Panc1 (cell line): ENCODE results near the gene ICAM2. TPM values are rescaled to one million over a fixed set of nuclear protein-coding genes. Genes with fewer than 3 reads are reported as not detected.

ENCODE experiments used
- ATAC-seq: fragments of 200-7000 bp; cut with Tn5 transposase; 2 replicates; pipeline ENCODE4 v1.9.1; 2020; ENCODE audit warnings: mild to moderate bottlenecking, moderate library complexity
- BruUV-seq: library from RNA; stranded (reverse); fragments of 400-500 nt; replicated peaks from 2 replicates; lab custom pipeline; 2021; lab: Mats Ljungman, UMichigan
- CTCF ChIA-PET: fragments of 300-600 bp; sonication (Branson Sonifier 250); formaldehyde crosslinking; loops from one replicate; lab custom pipeline; 2022; ENCODE audit warnings: antibody characterized with exemption; lab: Charles Lee
- POLR2A ChIA-PET: fragments of 300-600 bp; sonication (Branson Sonifier 250); formaldehyde crosslinking; loops from one replicate; lab custom pipeline; 2022; ENCODE audit warnings: antibody characterized with exemption; lab: Charles Lee
- DNase-seq: peaks from one replicate; pipeline ENCODE4 v3.0.0-alpha.2; 2010; ENCODE audit warnings: low read depth, low spot score
- H3K27ac ChIP-seq: 2 replicates; pipeline ENCODE4 v1.5.1; 2011; ENCODE audit warnings: mild to moderate bottlenecking, low read length, inconsistent platforms
- H3K27me3 ChIP-seq: fragments of 200-500 bp; sonication (Bioruptor generic); 2 replicates; pipeline ENCODE4 v1.6.0; 2014; ENCODE audit warnings: low read length, inconsistent platforms; ENCODE audit not compliant: control insufficient read depth, insufficient read depth
- H3K36me3 ChIP-seq: fragments of 200-500 bp; sonication (Bioruptor generic); 2 replicates; pipeline ENCODE4 v1.5.1; 2014; ENCODE audit warnings: inconsistent platforms, mild to moderate bottlenecking, low read length, moderate library complexity; ENCODE audit not compliant: control insufficient read depth, insufficient read depth
- H3K4me1 ChIP-seq: 2 replicates; pipeline ENCODE4 v1.5.1; 2011; ENCODE audit warnings: inconsistent platforms, mild to moderate bottlenecking, low read length, moderate library complexity; ENCODE audit not compliant: control insufficient read depth, insufficient read depth
- H3K4me3 ChIP-seq, 2 experiments: 2 replicates each; pipeline ENCODE4 v1.5.1; 2011 to 2012; ENCODE audit warnings: low read depth in 2 of 2, low read length in 2 of 2, mild to moderate bottlenecking in 2 of 2, inconsistent platforms in 1 of 2, moderate library complexity in 1 of 2
- H3K9me3 ChIP-seq: fragments of 200-500 bp; sonication (Bioruptor generic); 2 replicates; pipeline ENCODE4 v1.5.1; 2014; ENCODE audit warnings: low read depth, mild to moderate bottlenecking, inconsistent platforms, low read length, moderate library complexity; ENCODE audit not compliant: control insufficient read depth, insufficient read depth
- POLR2AphosphoS5 ChIP-seq: IDR thresholded peaks from 2 replicates; pipeline ENCODE4 v1.6.1; 2012; ENCODE audit warnings: mild to moderate bottlenecking, low read depth, low read length, moderate library complexity
- SIN3A ChIP-seq: IDR thresholded peaks from 2 replicates; pipeline ENCODE4 v1.6.1; 2012; ENCODE audit warnings: low read depth, mild to moderate bottlenecking, low read length, moderate library complexity, borderline replicate concordance; ENCODE audit not compliant: insufficient read depth
- TCF7L2 ChIP-seq: IDR thresholded peaks from 2 replicates; pipeline ENCODE4 v1.6.1; 2011; ENCODE audit warnings: mild to moderate bottlenecking, low read depth, low read length, inconsistent platforms
- in situ Hi-C: cut with HindIII; loops from 2 replicates; pipeline ENCODE4 v1.10.0; 2016; ENCODE audit warnings: low sequenced_read_pairs, low pct_unique_long_range_greater_than_20kb
- intact Hi-C: fragments of 100-400 bp; cut with micrococcal nuclease; formaldehyde crosslinking; loops from one replicate; pipeline ENCODE4 v1.10.0; 2022; ENCODE audit not compliant: unreplicated experiment
- total RNA-seq: library from RNA; stranded (reverse); gene quantifications from one replicate; pipeline ENCODE4 v1.2.1, GENCODE V29; 2021; ENCODE audit not compliant: unreplicated experiment
- TF ChIP-seq, protein P1 (sequence below): fragments of 450-650 bp; IDR thresholded peaks from 2 replicates; pipeline ENCODE4 v1.5.1; 2017; ENCODE audit warnings: mild to moderate bottlenecking
- TF ChIP-seq, protein P2 (sequence below), 2 experiments: IDR thresholded peaks; 2 replicates each; pipeline ENCODE4 v1.6.1; 2011 to 2012; ENCODE audit warnings: low read depth in 2 of 2, control low read depth in 1 of 2, low read length in 1 of 2, mild to moderate bottlenecking in 1 of 2, moderate library complexity in 1 of 2; ENCODE audit not compliant: insufficient read depth in 1 of 2

Gene ICAM2
- total RNA-seq, 1 experiment from 2014 or later = 0.33 TPM

DNA sequence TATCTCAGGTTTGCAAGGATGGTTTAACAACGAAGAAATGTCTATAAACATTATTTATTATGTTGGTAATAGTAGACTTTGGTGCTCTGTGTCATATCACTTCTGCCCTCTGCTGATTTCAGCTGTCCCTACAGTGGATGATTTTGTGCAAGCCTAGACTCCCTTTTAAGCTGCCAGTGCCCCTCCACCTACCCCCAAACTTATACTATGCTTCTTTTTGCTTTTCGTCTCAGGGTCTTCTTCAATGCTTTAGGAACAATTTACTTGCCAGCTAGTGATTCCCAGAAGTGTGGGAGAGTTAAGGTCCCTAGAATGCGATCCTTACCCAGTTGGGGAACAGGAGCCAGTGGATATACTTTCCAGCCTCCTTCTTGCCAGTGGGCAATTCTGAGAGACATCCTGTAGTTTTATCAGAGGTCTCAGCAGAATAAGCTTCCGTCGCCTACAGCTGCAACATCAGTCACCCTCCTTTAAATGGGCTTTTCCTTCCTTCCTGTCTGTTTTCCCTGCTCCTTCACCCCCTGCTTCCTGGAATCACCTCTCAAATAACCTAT, 4.1 kb downstream of the ICAM2 start:
- Histone ChIP-seq H3K27me3 (no peaks in the 10 kb centered on the region; the same call in 1 of the 2 replicates), H3K36me3 (no peaks in the 10 kb centered on the region), H3K9me3 (no peaks in the 10 kb centered on the region), H3K27ac (no peak overlapping the region), H3K4me3 (no peak overlapping the region), H3K4me1 (no peaks in the 10 kb centered on the region)
- no peak for DNase-seq
- intact Hi-C loops = no loop called here
- POLR2A ChIA-PET = no interaction called here
- no peak for TF ChIP-seq POLR2AphosphoS5
- TF ChIP-seq, protein P1, sequence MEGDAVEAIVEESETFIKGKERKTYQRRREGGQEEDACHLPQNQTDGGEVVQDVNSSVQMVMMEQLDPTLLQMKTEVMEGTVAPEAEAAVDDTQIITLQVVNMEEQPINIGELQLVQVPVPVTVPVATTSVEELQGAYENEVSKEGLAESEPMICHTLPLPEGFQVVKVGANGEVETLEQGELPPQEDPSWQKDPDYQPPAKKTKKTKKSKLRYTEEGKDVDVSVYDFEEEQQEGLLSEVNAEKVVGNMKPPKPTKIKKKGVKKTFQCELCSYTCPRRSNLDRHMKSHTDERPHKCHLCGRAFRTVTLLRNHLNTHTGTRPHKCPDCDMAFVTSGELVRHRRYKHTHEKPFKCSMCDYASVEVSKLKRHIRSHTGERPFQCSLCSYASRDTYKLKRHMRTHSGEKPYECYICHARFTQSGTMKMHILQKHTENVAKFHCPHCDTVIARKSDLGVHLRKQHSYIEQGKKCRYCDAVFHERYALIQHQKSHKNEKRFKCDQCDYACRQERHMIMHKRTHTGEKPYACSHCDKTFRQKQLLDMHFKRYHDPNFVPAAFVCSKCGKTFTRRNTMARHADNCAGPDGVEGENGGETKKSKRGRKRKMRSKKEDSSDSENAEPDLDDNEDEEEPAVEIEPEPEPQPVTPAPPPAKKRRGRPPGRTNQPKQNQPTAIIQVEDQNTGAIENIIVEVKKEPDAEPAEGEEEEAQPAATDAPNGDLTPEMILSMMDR = peak; percentile 7
- no peak for ATAC-seq
- CTCF ChIA-PET = no interaction called here
- BruUV-seq = no TSS peak
- in situ Hi-C loops = no loop called here

DNA sequence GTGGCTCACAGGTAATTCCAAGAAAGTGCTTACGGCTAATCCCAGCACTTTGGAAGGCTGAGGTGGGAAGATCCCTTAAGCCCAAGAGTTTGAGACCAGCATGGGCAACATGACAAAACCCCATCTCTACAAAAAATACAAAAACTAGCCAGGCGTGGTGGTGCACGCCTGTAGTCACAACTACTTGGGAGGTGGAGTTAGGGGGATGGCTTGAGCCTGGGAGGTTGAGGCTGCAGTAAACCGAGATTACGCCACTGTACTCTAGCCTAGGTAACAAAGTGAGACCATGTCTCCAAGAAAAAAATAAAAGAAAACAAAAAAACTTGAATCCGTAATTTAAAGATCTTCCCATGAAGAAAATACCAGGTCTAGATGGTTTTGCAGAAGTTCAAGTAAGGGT, 5.0 kb downstream of the ICAM2 start:
- no peaks in the 10 kb centered on the region for H3K4me1 ChIP-seq
- ATAC-seq = no peak
- no peak overlapping the region for H3K4me3 ChIP-seq
- no peak overlapping the region for H3K27ac ChIP-seq
- H3K9me3 ChIP-seq = no peaks in the 10 kb centered on the region
- H3K36me3 ChIP-seq = no peaks in the 10 kb centered on the region
- TF ChIP-seq, protein P1 = no peak
- TF ChIP-seq POLR2AphosphoS5 (no peak), SIN3A (no peak), TCF7L2 (no peak)
- TF ChIP-seq, protein P2, sequence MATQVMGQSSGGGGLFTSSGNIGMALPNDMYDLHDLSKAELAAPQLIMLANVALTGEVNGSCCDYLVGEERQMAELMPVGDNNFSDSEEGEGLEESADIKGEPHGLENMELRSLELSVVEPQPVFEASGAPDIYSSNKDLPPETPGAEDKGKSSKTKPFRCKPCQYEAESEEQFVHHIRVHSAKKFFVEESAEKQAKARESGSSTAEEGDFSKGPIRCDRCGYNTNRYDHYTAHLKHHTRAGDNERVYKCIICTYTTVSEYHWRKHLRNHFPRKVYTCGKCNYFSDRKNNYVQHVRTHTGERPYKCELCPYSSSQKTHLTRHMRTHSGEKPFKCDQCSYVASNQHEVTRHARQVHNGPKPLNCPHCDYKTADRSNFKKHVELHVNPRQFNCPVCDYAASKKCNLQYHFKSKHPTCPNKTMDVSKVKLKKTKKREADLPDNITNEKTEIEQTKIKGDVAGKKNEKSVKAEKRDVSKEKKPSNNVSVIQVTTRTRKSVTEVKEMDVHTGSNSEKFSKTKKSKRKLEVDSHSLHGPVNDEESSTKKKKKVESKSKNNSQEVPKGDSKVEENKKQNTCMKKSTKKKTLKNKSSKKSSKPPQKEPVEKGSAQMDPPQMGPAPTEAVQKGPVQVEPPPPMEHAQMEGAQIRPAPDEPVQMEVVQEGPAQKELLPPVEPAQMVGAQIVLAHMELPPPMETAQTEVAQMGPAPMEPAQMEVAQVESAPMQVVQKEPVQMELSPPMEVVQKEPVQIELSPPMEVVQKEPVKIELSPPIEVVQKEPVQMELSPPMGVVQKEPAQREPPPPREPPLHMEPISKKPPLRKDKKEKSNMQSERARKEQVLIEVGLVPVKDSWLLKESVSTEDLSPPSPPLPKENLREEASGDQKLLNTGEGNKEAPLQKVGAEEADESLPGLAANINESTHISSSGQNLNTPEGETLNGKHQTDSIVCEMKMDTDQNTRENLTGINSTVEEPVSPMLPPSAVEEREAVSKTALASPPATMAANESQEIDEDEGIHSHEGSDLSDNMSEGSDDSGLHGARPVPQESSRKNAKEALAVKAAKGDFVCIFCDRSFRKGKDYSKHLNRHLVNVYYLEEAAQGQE (IDR thresholded peaks at IDR 0.05; ENCODE audit: insufficient read depth in 1 of 2, low read depth in 2 of 2, low read length in 1 of 2) = no peak
- no peak for DNase-seq
- BruUV-seq = no TSS peak
- intact Hi-C loops (no loop called here), in situ Hi-C loops (no loop called here)
- no peaks in the 10 kb centered on the region; the same call in 1 of the 2 replicates for H3K27me3 ChIP-seq
- POLR2A ChIA-PET = no interaction called here
- CTCF ChIA-PET = no interaction called here
